ENCODE measurements around the gene APOD. TPM values are rescaled to one million over a fixed set of nuclear protein-coding genes. Genes with fewer than 3 reads are reported as not detected.
"Not testable (repeated sequence)": the region's sequence is repeated elsewhere in the genome, so short reads cannot be mapped to it uniquely, and the experiment has no call there.

The APOD gene
- total RNA-seq, 2 donors from 2014 or later, result 4.2 TPM; not detected in 1

- not testable (repeated sequence) for H3K36me3 Mint-ChIP-seq (ENCODE audit: low read depth); H3K27me3 Mint-ChIP-seq; ATAC-seq (replicated peaks); H3K4me1 Mint-ChIP-seq; H3K4me3 Mint-ChIP-seq; H3K9me3 Mint-ChIP-seq; H3K27ac Mint-ChIP-seq
Observed at GRCh38 chr3:195601785-195602184, 18.0 kb upstream of the APOD start.

GRCh38 chr3:195601382-195601781, 17.6 kb upstream of the APOD start:
- no peak overlapping the region for H3K4me3 Mint-ChIP-seq
- no peak for ATAC-seq (replicated peaks)
- H3K27me3 Mint-ChIP-seq, result no peaks in the 10 kb centered on the region
- no peak overlapping the region for H3K27ac Mint-ChIP-seq
- H3K4me1 Mint-ChIP-seq, result peaks cover 5% of the 10 kb centered on the region
- H3K9me3 Mint-ChIP-seq, result no peaks in the 10 kb centered on the region
- no peaks in the 10 kb centered on the region for H3K36me3 Mint-ChIP-seq (ENCODE audit: low read depth)

- H3K27me3 Mint-ChIP-seq; H3K4me1 Mint-ChIP-seq; H3K4me3 Mint-ChIP-seq; H3K36me3 Mint-ChIP-seq (ENCODE audit: low read depth); H3K9me3 Mint-ChIP-seq; ATAC-seq (replicated peaks); H3K27ac Mint-ChIP-seq: not testable (repeated sequence)
Observed at GRCh38 chr3:195599926-195600325, 16.2 kb upstream of the APOD start.

GRCh38 chr3:195599516-195599915, 15.8 kb upstream of the APOD start:
- H3K4me1 Mint-ChIP-seq; H3K27ac Mint-ChIP-seq; ATAC-seq (replicated peaks); H3K36me3 Mint-ChIP-seq (ENCODE audit: low read depth); H3K27me3 Mint-ChIP-seq; H3K9me3 Mint-ChIP-seq; H3K4me3 Mint-ChIP-seq: not testable (repeated sequence)

- ATAC-seq (replicated peaks), result no peak
- no peaks in the 10 kb centered on the region for H3K36me3 Mint-ChIP-seq (ENCODE audit: low read depth)
- H3K4me3 Mint-ChIP-seq, result no peak overlapping the region
- peaks cover 5% of the 10 kb centered on the region for H3K4me1 Mint-ChIP-seq
- no peak overlapping the region for H3K27ac Mint-ChIP-seq
- no peaks in the 10 kb centered on the region for H3K9me3 Mint-ChIP-seq
- no peaks in the 10 kb centered on the region for H3K27me3 Mint-ChIP-seq
Observed at GRCh38 chr3:195597848-195598247, 14.1 kb upstream of the APOD start.

GRCh38 chr3:195597229-195597628, 13.5 kb upstream of the APOD start:
- Mint-ChIP-seq H3K9me3 (no peaks in the 10 kb centered on the region), H3K36me3 (ENCODE audit: low read depth) (no peaks in the 10 kb centered on the region), H3K27me3 (no peaks in the 10 kb centered on the region), H3K4me3 (no peak overlapping the region), H3K27ac (no peak overlapping the region), H3K4me1 (peaks cover 5% of the 10 kb centered on the region)
- ATAC-seq (replicated peaks), result no peak

GRCh38 chr3:195596765-195597171, 13.0 kb upstream of the APOD start:
- Mint-ChIP-seq H3K36me3 (ENCODE audit: low read depth) (no peaks in the 10 kb centered on the region), H3K4me1 (peaks cover 5% of the 10 kb centered on the region), H3K27ac (no peak overlapping the region), H3K9me3 (no peaks in the 10 kb centered on the region), H3K4me3 (no peak overlapping the region), H3K27me3 (no peaks in the 10 kb centered on the region)
- no peak for ATAC-seq (replicated peaks)

GRCh38 chr3:195595785-195596531, 12.2 kb upstream of the APOD start:
- no peak overlapping the region for H3K4me3 Mint-ChIP-seq
- H3K9me3 Mint-ChIP-seq, result no peaks in the 10 kb centered on the region
- ATAC-seq (replicated peaks), result no peak
- no peaks in the 10 kb centered on the region for H3K36me3 Mint-ChIP-seq (ENCODE audit: low read depth)
- H3K27me3 Mint-ChIP-seq, result no peaks in the 10 kb centered on the region
- peaks cover 5% of the 10 kb centered on the region for H3K4me1 Mint-ChIP-seq
- no peak overlapping the region for H3K27ac Mint-ChIP-seq

GRCh38 chr3:195591852-195592251, 8.1 kb upstream of the APOD start:
- Mint-ChIP-seq H3K27ac (no peak overlapping the region), H3K9me3 (no peaks in the 10 kb centered on the region), H3K36me3 (ENCODE audit: low read depth) (no peaks in the 10 kb centered on the region), H3K4me1 (no peaks in the 10 kb centered on the region), H3K4me3 (no peak overlapping the region), H3K27me3 (no peaks in the 10 kb centered on the region)
- ATAC-seq (replicated peaks), result no peak

GRCh38 chr3:195591220-195591619, 7.5 kb upstream of the APOD start:
- Mint-ChIP-seq H3K4me3 (no peak overlapping the region), H3K27me3 (no peaks in the 10 kb centered on the region)
- no peak for ATAC-seq (replicated peaks)

GRCh38 chr3:195590381-195590780, 6.6 kb upstream of the APOD start:
- not testable (repeated sequence) for H3K27ac Mint-ChIP-seq; H3K4me1 Mint-ChIP-seq; H3K36me3 Mint-ChIP-seq (ENCODE audit: low read depth); H3K9me3 Mint-ChIP-seq; H3K4me3 Mint-ChIP-seq; H3K27me3 Mint-ChIP-seq; ATAC-seq (replicated peaks)

More at GRCh38 chr3:195591220-195591619, 7.5 kb upstream of the APOD start:
- no peaks in the 10 kb centered on the region for H3K4me1 Mint-ChIP-seq
- H3K27ac Mint-ChIP-seq, result no peak overlapping the region
- no peaks in the 10 kb centered on the region for H3K9me3 Mint-ChIP-seq
- H3K36me3 Mint-ChIP-seq (ENCODE audit: low read depth), result no peaks in the 10 kb centered on the region

GRCh38 chr3:195589796-195590195, 6.1 kb upstream of the APOD start:
- not testable (repeated sequence) for H3K36me3 Mint-ChIP-seq (ENCODE audit: low read depth); H3K4me3 Mint-ChIP-seq; H3K27me3 Mint-ChIP-seq; ATAC-seq (replicated peaks); H3K9me3 Mint-ChIP-seq; H3K4me1 Mint-ChIP-seq; H3K27ac Mint-ChIP-seq

GRCh38 chr3:195587824-195588223, 4.1 kb upstream of the APOD start:
- Mint-ChIP-seq H3K4me3 (no peak overlapping the region), H3K36me3 (ENCODE audit: low read depth) (no peaks in the 10 kb centered on the region), H3K27me3 (no peaks in the 10 kb centered on the region), H3K27ac (no peak overlapping the region), H3K4me1 (no peaks in the 10 kb centered on the region), H3K9me3 (no peaks in the 10 kb centered on the region)
- ATAC-seq (replicated peaks), result peak; percentile 79

GRCh38 chr3:195587406-195587805, 3.7 kb upstream of the APOD start:
- no peaks in the 10 kb centered on the region for H3K27me3 Mint-ChIP-seq
- H3K27ac Mint-ChIP-seq, result no peak overlapping the region
- no peaks in the 10 kb centered on the region for H3K36me3 Mint-ChIP-seq (ENCODE audit: low read depth)
- no peaks in the 10 kb centered on the region for H3K4me1 Mint-ChIP-seq
- H3K9me3 Mint-ChIP-seq, result no peaks in the 10 kb centered on the region
- peak; percentile 12 for ATAC-seq (replicated peaks)
- H3K4me3 Mint-ChIP-seq, result no peak overlapping the region

GRCh38 chr3:195584543-195584870, 767 bp upstream of the APOD start:
- no peak overlapping the region for H3K27ac Mint-ChIP-seq
- no peaks in the 10 kb centered on the region for H3K27me3 Mint-ChIP-seq
- H3K36me3 Mint-ChIP-seq (ENCODE audit: low read depth), result no peaks in the 10 kb centered on the region
- ATAC-seq (replicated peaks), result no peak
- H3K4me1 Mint-ChIP-seq, result no peaks in the 10 kb centered on the region
- no peaks in the 10 kb centered on the region for H3K9me3 Mint-ChIP-seq
- no peak overlapping the region for H3K4me3 Mint-ChIP-seq

- ATAC-seq (replicated peaks), result no peak
- Mint-ChIP-seq H3K4me3 (no peak overlapping the region), H3K9me3 (no peaks in the 10 kb centered on the region), H3K36me3 (ENCODE audit: low read depth) (no peaks in the 10 kb centered on the region), H3K27me3 (no peaks in the 10 kb centered on the region), H3K4me1 (no peaks in the 10 kb centered on the region), H3K27ac (no peak overlapping the region)
Observed at GRCh38 chr3:195582947-195583346, 793 bp downstream of the APOD start.

Measured in activated T-helper 17 cell treated with anti-CD3 and anti-CD28 coated beads, Interleukin-2, amount 50 U/mL, for 72 hours (primary cell).